Measurements from ENCODE around the gene PRDM15. TPM values are rescaled to one million over a fixed set of nuclear protein-coding genes. Genes with fewer than 3 reads are reported as not detected.

Gene PRDM15
- polyA plus RNA-seq, 1 donor (not counting 4 experiments of a cell fraction or from before 2014, with no cell fraction given): 5.2 TPM

DNA sequence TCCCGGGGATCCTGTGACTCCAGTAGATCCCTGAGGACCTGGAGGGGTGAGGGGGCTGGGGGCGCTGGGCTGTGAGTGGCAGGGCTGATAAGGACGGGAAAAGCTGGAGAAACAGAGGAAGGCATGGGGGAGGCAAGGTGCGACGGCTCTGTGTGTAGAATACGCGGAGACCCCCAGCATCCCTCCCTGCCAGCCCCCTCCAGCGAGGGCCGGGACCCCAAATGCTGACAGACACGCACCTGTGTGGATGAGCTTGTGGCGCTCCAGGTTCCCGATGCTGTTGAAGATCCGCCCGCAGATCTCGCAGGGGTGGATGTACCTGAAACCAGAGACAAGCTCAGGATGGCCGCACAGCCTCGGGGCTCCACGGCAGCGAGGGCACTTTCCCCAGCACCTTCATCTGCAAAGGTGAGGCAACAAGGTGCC lies 59.3 kb downstream of the PRDM15 start:
- Histone ChIP-seq H3K9me3 (ENCODE audit: control insufficient read depth, low read depth, low read length) (no peaks in the 10 kb centered on the region), H3K36me3 (ENCODE audit: control insufficient read depth in 2 of 2, extremely low read depth in 1 of 2, insufficient read depth in 2 of 2, low read length in 2 of 2) (peaks cover 9 to 12% of the 10 kb centered on the region in 2 experiments), H2AFZ (ENCODE audit: control insufficient read depth, low read length) (no peak overlapping the region), H3K4me1 (ENCODE audit: control insufficient read depth, extremely low read depth, insufficient read depth, low read length) (no peaks in the 10 kb centered on the region), H3K9me1 (ENCODE audit: control insufficient read depth, extremely low read depth, insufficient read depth, low read length) (no peaks in the 10 kb centered on the region), H3K79me2 (ENCODE audit: control insufficient read depth, insufficient read depth, low read length) (no peaks in the 10 kb centered on the region), H3K27me3 (ENCODE audit: control insufficient read depth, extremely low read depth, insufficient read depth, low read length) (no peaks in the 10 kb centered on the region), H3K4me2 (ENCODE audit: control insufficient read depth, extremely low read depth, insufficient read depth, low read depth, low read length) (no peak overlapping the region), H3K9ac (ENCODE audit: control insufficient read depth, extremely low read depth, insufficient read depth, low read length) (no peak overlapping the region), H4K20me1 (ENCODE audit: control insufficient read depth, extremely low read depth, insufficient read depth, low read length) (no peaks in the 10 kb centered on the region), H3K27ac (ENCODE audit: control insufficient read depth, insufficient read depth, low read length) (no peak overlapping the region), H3K4me3 (ENCODE audit: control insufficient read depth in 2 of 3, extremely low read depth in 1 of 3, insufficient read depth in 2 of 3, low read depth in 1 of 3, low read length in 3 of 3) (no peak overlapping the region)
- FAIRE-seq (no peak), DNase-seq (ENCODE audit: low read depth, low spot score) (no peak)
- dilution Hi-C loops (cut with MboI; ENCODE audit: extremely low pct_ligation_motif_present, low sequenced_read_pairs): no loop called here
- no peak for TF ChIP-seq EZH2 (IDR thresholded peaks at IDR 0.05; ENCODE audit: low read length)
- TF ChIP-seq, protein P1, sequence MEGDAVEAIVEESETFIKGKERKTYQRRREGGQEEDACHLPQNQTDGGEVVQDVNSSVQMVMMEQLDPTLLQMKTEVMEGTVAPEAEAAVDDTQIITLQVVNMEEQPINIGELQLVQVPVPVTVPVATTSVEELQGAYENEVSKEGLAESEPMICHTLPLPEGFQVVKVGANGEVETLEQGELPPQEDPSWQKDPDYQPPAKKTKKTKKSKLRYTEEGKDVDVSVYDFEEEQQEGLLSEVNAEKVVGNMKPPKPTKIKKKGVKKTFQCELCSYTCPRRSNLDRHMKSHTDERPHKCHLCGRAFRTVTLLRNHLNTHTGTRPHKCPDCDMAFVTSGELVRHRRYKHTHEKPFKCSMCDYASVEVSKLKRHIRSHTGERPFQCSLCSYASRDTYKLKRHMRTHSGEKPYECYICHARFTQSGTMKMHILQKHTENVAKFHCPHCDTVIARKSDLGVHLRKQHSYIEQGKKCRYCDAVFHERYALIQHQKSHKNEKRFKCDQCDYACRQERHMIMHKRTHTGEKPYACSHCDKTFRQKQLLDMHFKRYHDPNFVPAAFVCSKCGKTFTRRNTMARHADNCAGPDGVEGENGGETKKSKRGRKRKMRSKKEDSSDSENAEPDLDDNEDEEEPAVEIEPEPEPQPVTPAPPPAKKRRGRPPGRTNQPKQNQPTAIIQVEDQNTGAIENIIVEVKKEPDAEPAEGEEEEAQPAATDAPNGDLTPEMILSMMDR (optimal IDR thresholded peaks at IDR 0.05 in 1 of 3, IDR thresholded peaks at IDR 0.05 in 1 of 3, conservative IDR thresholded peaks at IDR 0.05 in 1 of 3; ENCODE audit: extremely low read depth in 1 of 3, insufficient read depth in 2 of 3, low read length in 3 of 3): no peak

DNA sequence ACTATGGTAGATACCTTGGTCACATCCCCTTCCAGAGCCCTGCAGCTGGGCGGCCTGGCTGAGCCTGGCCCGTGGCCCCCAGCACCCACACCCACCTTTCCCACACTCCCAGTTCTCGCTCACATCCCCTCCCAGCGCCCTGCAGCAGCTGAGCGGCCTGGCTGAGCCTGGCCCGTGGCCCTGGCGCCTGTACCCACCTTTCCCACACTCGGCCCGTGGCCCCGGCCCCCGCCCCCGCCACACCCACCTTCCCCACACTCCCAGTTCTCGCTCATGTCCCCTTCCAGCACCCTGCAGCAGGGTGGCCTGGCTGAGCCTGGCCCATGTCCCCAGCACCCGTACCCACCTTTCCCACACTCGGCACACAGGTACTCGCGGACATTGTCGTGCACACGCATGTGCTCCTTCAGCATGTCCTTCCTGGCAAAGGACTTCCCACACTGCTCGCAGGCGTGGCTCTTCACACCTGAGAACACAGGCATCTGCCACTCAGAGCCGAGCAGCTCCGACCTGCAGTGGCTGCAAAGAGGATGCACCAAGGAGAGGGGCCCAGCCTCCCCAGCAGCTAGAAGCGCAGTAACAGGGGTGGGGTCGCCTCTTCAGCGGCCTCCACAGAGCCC lies 59.8 kb downstream of the PRDM15 start:
- Histone ChIP-seq H3K4me3 (ENCODE audit: control insufficient read depth in 2 of 3, extremely low read depth in 1 of 3, insufficient read depth in 2 of 3, low read depth in 1 of 3, low read length in 3 of 3) (no peak overlapping the region), H3K9me1 (ENCODE audit: control insufficient read depth, extremely low read depth, insufficient read depth, low read length) (no peaks in the 10 kb centered on the region), H4K20me1 (ENCODE audit: control insufficient read depth, extremely low read depth, insufficient read depth, low read length) (no peaks in the 10 kb centered on the region), H3K4me2 (ENCODE audit: control insufficient read depth, extremely low read depth, insufficient read depth, low read depth, low read length) (no peak overlapping the region), H3K9ac (ENCODE audit: control insufficient read depth, extremely low read depth, insufficient read depth, low read length) (no peak overlapping the region), H3K36me3 (ENCODE audit: control insufficient read depth in 2 of 2, extremely low read depth in 1 of 2, insufficient read depth in 2 of 2, low read length in 2 of 2) (peaks cover 7 to 13% of the 10 kb centered on the region in 2 experiments), H3K79me2 (ENCODE audit: control insufficient read depth, insufficient read depth, low read length) (no peaks in the 10 kb centered on the region), H3K27me3 (ENCODE audit: control insufficient read depth, extremely low read depth, insufficient read depth, low read length) (no peaks in the 10 kb centered on the region), H3K27ac (ENCODE audit: control insufficient read depth, insufficient read depth, low read length) (no peak overlapping the region), H3K4me1 (ENCODE audit: control insufficient read depth, extremely low read depth, insufficient read depth, low read length) (no peaks in the 10 kb centered on the region), H2AFZ (ENCODE audit: control insufficient read depth, low read length) (no peak overlapping the region), H3K9me3 (ENCODE audit: control insufficient read depth, low read depth, low read length) (no peaks in the 10 kb centered on the region)
- TF ChIP-seq EZH2 (IDR thresholded peaks at IDR 0.05; ENCODE audit: low read length): no peak
- TF ChIP-seq, protein P1 (optimal IDR thresholded peaks at IDR 0.05 in 1 of 3, IDR thresholded peaks at IDR 0.05 in 1 of 3, conservative IDR thresholded peaks at IDR 0.05 in 1 of 3; ENCODE audit: extremely low read depth in 1 of 3, insufficient read depth in 2 of 3, low read length in 3 of 3): no peak
- DNase-seq (ENCODE audit: low read depth, low spot score): no peak
- dilution Hi-C loops (cut with MboI; ENCODE audit: extremely low pct_ligation_motif_present, low sequenced_read_pairs): no loop called here
- no peak for FAIRE-seq
